ENCODE measurements around the gene PRKCG.
A peak's percentile ranks its signal among the peaks of the same experiment; 100 is the strongest.

The PRKCG gene

GRCh38 chr19:53903055-53903680 is 21.2 kb downstream of the PRKCG start:
- no peak for TF ChIP-seq FOXM1 (IDR thresholded peaks at IDR 0.05; ENCODE audit: borderline replicate concordance, low read depth)
- no peak for TF ChIP-seq TEAD4 (IDR thresholded peaks at IDR 0.05)
- TF ChIP-seq REST (IDR thresholded peaks at IDR 0.05; ENCODE audit: low read depth), result peak; percentile 91
- no peak for TF ChIP-seq CREB1 (IDR thresholded peaks at IDR 0.05; ENCODE audit: low read depth)
- TF ChIP-seq, protein P1, sequence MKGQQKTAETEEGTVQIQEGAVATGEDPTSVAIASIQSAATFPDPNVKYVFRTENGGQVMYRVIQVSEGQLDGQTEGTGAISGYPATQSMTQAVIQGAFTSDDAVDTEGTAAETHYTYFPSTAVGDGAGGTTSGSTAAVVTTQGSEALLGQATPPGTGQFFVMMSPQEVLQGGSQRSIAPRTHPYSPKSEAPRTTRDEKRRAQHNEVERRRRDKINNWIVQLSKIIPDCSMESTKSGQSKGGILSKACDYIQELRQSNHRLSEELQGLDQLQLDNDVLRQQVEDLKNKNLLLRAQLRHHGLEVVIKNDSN (IDR thresholded peaks at IDR 0.05), result no peak
- TF ChIP-seq CEBPB (IDR thresholded peaks at IDR 0.05), result no peak

GRCh38 chr19:53904909-53905308 is 22.9 kb downstream of the PRKCG start:
- TF ChIP-seq, protein P2, sequence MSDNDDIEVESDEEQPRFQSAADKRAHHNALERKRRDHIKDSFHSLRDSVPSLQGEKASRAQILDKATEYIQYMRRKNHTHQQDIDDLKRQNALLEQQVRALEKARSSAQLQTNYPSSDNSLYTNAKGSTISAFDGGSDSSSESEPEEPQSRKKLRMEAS (IDR thresholded peaks at IDR 0.05), result no peak
- TF ChIP-seq TEAD4 (IDR thresholded peaks at IDR 0.05) (no peak), CREB1 (IDR thresholded peaks at IDR 0.05; ENCODE audit: low read depth) (no peak), ZBTB7A (IDR thresholded peaks at IDR 0.05; ENCODE audit: low read depth) (no peak), EP300 (IDR thresholded peaks at IDR 0.05; ENCODE audit: borderline replicate concordance) (no peak), CEBPB (IDR thresholded peaks at IDR 0.05) (no peak), YY1 (IDR thresholded peaks at IDR 0.05; ENCODE audit: low read depth) (no peak), TAF1 (IDR thresholded peaks at IDR 0.05; ENCODE audit: low read depth) (no peak), REST (IDR thresholded peaks at IDR 0.05; ENCODE audit: low read depth) (no peak), RAD21 (IDR thresholded peaks at IDR 0.05; ENCODE audit: low read depth) (no peak), TCF12 (IDR thresholded peaks at IDR 0.05; ENCODE audit: low read depth) (no peak), EGR1 (IDR thresholded peaks at IDR 0.05) (no peak)
- TF ChIP-seq, protein P1 (IDR thresholded peaks at IDR 0.05), result no peak

DNA sequence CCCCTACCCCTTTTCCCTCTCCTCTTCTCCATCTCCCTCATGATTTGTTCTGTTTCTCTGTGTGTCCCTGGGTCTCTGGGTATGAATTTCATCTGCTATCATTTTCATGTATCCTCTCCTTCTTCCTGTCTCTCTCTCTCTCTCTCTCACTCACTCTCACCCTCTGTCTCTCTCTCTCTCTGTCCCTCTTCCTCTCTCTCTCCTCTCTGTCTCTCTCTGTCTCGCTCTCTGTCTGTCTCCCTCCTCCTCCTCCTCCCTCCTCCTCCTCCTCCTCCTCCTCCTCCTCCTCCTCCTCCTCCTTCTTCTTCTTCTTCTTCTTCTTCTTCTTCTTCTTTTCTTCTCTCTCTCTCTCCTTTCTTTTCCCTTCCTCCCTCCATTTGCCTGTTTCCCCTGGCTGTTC is 23.8 kb downstream of the PRKCG start:
- TF ChIP-seq, protein P2 (IDR thresholded peaks at IDR 0.05), result no peak
- TF ChIP-seq REST (IDR thresholded peaks at IDR 0.05; ENCODE audit: low read depth) (no peak), YY1 (IDR thresholded peaks at IDR 0.05; ENCODE audit: low read depth) (no peak), CEBPB (IDR thresholded peaks at IDR 0.05) (no peak), FOXM1 (IDR thresholded peaks at IDR 0.05; ENCODE audit: borderline replicate concordance, low read depth) (no peak), EGR1 (IDR thresholded peaks at IDR 0.05) (no peak), RAD21 (IDR thresholded peaks at IDR 0.05; ENCODE audit: low read depth) (no peak), TCF12 (IDR thresholded peaks at IDR 0.05; ENCODE audit: low read depth) (no peak), CREB1 (IDR thresholded peaks at IDR 0.05; ENCODE audit: low read depth) (no peak), TAF1 (IDR thresholded peaks at IDR 0.05; ENCODE audit: low read depth) (no peak), TEAD4 (IDR thresholded peaks at IDR 0.05) (no peak), EP300 (IDR thresholded peaks at IDR 0.05; ENCODE audit: borderline replicate concordance) (no peak), NFIC (IDR thresholded peaks at IDR 0.05) (no peak), ZBTB7A (IDR thresholded peaks at IDR 0.05; ENCODE audit: low read depth) (no peak)
- TF ChIP-seq, protein P1 (IDR thresholded peaks at IDR 0.05), result no peak

All from Ishikawa (cell line).